GM18508 (cell line): ENCODE results near the gene C12orf56.
"Not testable (repeated sequence)": the region's sequence is repeated elsewhere in the genome, so short reads cannot be mapped to it uniquely, and the experiment has no call there.

ENCODE experiments used
- ATAC-seq: cut with Tn5 transposase; IDR thresholded peaks from one replicate; pipeline ENCODE4 v1.9.1; 2021; ENCODE audit warnings: moderate number of reproducible peaks; ENCODE audit not compliant: insufficient read depth, unreplicated experiment

Gene C12orf56

DNA sequence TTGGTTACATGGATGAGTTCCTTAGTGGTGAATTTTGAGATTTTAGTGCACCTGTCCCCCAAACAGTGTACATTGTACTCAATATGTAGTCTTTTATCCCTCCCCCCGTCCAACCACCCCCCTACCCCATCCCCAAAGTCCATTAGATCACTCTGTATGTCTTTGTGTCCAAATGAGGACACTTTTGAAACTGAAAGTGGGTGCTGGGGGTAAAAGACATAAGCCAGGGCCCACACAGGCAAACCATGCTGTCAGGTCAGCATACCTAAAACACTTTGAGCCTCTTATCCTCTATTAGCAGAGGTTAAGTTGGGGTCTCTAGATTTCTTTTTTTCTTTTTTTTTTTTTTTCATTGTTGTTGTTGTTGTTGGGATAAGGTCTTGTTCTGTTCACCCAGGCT is 137.2 kb downstream of the C12orf56 start:
- no peak for ATAC-seq

DNA sequence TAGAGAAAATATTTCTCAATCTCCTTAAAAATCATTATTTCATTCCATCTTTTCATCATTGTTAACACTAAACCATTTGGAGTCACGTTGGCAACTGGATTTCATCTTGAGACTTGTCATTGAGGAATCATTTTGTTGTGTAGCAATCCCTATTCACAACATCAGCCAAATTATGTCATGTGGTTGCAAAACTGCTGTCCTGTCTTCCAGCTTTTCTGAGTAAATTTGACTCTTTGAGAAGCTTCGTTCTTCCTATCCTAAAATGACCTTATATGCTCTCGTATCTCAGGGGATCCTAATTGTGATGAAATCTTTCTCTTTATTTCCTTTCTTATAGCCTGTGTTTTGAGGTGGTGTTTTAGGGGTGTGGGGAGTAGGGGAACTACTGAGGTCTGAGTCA is 137.9 kb downstream of the C12orf56 start:
- ATAC-seq = no peak

DNA sequence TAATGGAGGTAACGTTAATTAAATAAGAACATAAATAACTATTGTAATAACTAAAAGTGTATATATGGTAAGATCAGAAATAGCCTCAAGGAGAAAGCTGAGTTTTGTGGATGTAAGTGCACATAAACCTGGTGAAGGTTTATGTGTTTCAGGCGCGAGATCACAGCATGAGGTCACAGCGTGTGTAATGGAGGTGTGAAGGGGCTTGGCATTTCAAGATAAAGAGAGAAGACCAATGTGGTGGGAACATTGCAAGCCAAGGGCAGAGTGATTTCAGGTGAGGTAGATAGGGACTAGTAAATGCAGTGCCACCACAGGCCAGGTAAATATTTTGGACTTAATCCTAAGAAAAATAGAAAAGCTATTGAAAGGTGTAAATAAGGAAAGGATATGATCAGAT is 146.7 kb downstream of the C12orf56 start:
- no peak for ATAC-seq

DNA sequence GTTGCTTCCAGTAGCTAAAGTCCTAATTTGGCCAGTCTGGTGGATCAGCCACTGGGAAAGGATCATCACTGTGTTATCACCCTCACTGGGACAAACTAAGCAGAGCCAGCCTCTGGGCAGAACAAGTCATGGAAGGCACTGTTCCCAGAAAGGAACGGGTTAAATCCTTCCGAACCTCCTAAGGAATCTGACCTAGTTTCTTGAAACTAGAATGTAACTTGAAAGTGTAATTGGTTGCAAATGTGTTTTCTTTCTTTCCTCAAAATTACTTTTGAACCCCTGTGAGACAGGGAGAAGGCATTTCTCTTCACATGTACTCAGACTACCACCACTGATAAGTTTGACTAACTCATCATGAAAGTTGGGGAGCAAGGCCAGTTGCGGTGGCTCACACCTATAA is 149.8 kb downstream of the C12orf56 start:
- no peak for ATAC-seq

DNA sequence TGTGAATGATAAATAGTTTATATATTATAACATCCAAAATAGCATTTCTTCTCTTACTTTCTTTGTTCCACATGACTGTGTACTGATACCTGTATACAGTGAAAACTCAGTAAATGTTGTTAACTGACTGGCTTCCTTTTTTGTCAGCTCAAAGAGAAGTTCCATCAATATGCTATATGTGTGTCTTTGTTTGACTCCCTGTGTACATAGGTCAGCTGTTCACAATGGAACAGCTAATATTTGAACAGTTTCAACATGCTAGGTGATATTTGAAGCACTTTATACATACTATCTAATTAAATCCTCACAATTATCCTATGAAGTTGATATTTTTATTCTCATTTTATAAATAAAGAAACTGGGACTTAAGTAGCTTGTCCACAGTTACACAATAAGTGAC is 153.2 kb downstream of the C12orf56 start:
- ATAC-seq = no peak

DNA sequence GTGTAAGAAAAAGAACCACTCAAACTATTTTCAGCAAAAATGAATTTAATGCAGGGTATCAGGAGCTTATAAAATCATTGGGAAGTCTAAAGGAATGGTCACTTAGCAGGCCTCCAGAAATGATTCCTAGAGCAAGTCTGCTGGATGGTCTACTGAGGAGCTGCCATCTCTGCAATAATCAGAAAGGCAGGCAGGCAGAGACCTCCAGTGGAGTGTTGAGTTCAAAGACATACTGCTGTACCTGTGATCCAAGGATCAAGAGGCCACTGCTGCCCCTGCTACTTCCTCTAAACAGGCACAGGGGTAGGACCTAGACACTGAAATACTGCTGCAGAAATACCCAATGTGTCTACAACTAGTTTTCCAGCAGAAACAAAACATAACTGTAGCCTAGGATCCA is 154.0 kb downstream of the C12orf56 start:
- no peak for ATAC-seq

DNA sequence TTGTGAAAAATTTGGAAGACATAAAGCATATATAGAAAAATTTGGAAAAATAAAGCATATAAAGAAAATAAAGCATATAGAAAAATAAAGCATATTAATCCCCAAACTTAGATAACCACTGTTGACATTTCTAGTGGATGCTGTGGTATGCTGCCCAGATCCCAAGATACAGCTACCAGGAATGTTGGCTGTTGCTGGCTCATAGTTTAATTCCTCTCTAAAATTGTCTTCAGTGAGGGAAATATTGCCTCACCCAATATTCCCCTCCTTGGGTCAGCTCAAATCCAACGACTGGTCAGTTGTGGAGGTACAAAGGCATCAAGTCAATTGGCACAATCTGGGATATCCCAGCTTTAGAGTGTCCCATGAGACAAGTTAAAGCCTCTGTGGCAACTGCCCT is 158.4 kb downstream of the C12orf56 start:
- no peak for ATAC-seq

DNA sequence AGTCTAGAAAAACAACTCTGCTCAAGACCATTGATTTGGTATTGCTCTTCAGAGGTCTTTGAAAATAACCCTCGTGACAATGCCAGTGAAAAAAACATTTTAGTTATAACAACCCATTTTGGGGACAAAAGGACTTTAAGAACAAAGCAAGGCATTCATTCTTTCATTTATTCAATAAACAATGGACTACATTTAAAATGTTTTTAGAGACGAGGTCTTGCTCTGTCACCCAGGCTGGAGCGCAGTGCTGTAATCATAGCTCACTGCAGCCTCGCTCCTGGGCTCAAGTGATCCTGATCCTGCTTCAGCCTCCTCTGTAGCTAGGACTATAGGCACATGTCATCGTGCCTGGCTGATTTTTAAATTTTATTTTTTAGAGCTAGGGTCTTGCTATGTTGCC is 160.8 kb downstream of the C12orf56 start:
- ATAC-seq = no peak

DNA sequence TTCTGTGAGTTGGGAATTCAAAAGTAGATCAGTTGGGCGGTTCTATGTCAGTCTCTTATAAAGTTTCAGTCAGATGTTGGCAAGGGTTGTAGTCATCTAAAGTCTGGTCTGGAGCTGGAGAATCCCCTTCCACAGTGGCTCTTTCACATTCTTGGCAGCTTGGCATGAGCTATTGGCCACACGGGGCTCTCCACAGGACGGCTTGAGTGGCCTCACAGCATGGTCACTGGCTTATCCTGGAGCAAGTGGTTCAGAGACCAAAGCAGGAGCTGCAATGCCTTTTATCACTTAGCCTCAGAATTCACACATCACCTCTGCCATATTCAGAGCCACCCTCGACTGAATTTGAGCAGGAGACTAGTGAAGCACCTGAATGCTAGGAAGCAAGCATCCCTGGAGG is 161.3 kb downstream of the C12orf56 start:
- no peak for ATAC-seq

DNA sequence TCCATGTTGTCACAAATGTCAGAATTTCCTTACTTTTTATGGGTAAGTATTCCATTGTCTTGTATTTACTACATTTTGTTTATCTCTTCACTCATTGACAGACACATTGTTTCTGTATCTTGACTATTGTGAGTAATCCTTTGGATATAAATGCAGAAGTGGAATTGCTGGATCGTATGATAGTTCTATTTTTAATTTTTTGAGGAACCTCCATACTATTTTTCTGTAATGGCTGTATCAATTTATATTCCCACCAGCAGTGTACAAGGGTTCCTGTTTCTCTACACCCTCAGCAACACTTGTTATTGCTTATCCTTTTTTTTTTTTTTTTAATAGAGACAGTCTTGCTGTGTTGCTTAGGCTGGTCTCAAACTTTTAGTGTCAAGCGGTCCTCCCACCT is 164.9 kb downstream of the C12orf56 start:
- no peak for ATAC-seq

DNA sequence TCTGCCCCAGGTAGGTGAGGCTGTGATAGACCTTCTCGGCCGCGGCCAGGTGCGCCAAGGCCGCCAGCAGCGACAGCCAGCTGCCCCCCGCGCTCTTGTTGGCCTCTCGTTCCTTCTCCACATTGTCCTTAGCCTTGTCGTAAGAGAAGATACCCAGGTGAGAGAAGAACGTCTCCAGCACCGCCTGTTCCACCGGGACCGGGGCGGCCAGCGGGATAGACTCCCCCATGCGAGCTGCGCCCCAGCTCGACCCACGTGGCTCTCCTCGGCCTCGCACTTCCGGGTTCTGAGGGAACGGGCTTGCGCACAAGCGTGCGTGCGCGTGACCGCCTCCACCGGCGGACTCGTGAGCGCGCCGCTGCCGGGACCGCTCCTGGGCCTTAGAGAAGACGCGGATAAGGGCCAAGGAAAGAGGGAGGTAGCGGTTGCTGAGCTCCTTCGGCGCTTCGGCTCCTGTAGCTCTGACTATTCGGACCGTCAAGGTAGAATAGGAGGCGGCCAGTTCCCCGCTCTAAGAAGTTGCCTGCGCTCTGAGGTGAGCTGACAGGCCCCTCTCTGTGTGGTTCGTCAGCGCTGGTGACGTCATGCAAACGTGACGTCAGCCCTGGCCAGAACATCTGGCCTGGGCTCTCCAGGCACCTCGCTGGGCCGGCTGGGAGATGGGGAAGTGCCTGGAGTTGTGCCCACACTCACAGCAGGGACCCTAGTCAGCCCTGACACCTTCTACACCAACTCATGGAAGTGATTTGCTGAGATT is 168.4 kb downstream of the C12orf56 start, which contains the start of gene KICS2:
Gene KICS2 (minus strand): TSS at position 288 of the 757 bp plus-strand sequence. CDS start 59 bp downstream, at position 229.
- ATAC-seq = peak; percentile 92

DNA sequence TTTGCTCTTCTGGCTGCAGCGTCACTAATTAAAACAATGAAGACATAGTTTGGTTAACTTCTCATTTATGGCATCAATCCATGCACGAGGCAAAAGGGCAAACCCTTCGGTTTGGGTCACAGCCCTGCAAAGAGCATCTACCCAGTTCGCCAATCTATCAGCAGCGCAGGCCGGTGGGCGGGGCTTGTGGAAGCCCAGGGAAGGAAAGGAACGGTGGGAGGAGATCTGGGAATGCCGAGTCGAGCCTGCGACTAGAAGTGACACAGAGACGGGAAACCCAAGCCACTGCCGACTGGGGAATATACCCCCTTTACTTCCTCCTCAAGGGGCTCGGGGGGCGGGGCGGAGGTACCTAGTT is 168.9 kb downstream of the C12orf56 start:
- ATAC-seq = peak; percentile 25

DNA sequence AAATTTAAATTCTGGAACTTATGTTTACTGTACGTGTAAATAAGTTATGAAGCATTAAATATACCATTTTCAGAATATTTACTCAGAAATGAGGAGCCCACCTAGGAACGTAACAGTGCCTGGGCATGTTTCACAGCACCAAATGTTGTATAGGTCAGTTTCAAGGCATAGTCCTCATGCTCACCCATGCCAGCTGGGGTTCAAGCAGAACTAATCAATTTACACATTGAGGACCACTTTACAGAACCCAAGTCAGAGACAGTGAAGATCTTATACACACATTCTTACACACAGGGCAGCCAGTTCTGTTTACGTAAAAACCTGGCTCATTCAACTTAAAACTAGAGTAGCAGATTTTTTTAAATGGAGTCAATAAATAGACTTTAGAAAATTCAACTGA is 170.5 kb downstream of the C12orf56 start:
- ATAC-seq = no peak

DNA sequence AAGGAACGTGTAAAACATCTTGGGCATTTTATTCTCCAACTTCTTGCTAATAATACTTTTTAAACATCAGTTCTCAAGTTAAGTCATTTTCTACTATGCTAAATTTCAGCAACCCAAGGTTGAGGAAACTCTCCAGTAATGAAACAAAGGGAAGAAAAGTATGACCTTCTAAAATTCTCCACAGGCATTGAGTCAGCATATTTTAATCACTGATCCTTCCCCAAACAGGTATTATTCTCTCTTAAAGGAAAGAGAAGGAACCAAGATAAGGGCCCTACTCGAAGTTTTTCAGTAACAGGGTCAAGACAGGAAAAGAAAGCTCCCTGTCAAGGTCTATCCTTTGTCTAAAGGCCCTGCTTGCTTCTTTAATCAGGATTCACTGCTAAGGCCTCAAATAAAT is 171.4 kb downstream of the C12orf56 start:
- ATAC-seq = no peak

DNA sequence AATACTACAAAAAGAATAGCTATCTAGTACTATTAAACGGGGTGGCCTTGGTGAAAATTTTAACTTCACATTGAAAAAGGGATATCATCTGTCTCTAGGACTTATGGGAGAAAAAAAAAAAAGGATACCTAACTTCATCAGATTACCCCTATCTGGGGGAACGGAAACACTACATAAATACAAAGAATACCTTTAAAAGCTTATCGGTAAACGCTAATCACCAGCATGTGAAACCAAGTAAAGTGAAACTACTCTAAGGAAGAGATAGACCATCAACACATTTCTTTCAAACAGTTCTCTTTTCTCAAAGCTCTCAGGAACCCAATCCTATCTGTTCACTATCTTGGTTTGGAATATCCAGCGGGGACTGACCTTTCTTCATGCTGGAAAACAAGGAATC is 172.0 kb downstream of the C12orf56 start:
- ATAC-seq = no peak

DNA sequence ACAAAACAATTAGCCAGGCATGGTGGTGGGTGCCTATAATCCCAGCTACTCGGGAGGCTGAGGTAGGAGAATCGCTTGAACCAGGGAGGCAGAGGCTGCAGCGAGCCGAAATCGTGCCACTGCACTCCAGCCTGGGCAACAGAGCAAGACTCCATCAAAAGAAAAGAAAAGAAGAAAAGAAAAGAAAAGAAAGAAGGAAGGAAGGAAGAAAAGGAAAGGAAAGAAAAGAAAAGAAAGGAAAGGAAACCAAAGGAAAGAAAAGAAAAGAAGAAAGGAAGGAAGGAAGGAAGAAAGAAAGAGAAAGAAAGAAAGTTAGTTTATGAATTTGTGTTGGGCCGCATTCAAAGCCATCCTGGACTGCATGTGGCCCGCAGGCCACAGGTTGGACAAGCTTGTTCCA is 172.9 kb downstream of the C12orf56 start:
- ATAC-seq = not testable (repeated sequence)

DNA sequence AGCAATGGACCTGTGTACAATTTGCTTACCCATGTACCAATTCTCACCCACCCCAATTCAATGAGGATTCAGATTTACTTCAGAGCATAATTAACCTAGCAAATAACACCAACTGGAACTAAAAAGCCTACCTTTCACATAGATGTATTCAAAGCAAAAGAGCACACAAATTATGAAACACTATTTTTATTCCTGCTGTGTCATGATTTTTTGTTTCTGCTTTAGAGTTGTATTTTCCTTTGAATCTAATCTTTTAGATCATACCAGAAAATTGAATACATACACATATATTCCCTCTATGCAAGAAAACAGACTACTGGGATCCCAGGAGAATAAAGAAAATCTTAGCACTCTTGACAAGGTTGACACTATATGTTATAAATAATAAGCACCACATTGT is 174.3 kb downstream of the C12orf56 start:
- ATAC-seq = no peak
